Right lung (tissue), 10 donors: ENCODE results near the gene CLDN16. TPM values are rescaled to one million over a fixed set of nuclear protein-coding genes. Genes with fewer than 3 reads are reported as not detected.

Experiments
- DNase-seq, 2 donors: peaks; one replicate each; pipeline ENCODE4 v3.0.0-alpha.2; 2013
- long read RNA-seq, 8 donors: transcript quantifications; one replicate each; lab custom pipeline, GENCODE V29; 2026
- polyA plus RNA-seq, 5 donors: library from polyadenylated mRNA; unstranded; fragments of 120-200 nt; gene quantifications; one replicate each; pipeline versions ENCODE4 v1.2.1 to v1.2.3, GENCODE V29; 2013; ENCODE audit warnings: inconsistent platforms in 1 of 5, low replicate concordance in 1 of 5; ENCODE audit not compliant: insufficient read length in 5 of 5, insufficient read depth in 1 of 5

Gene CLDN16
- polyA plus RNA-seq: under 1 TPM; 0.05 to 0.28 (median 0.25) TPM
- long read RNA-seq, donor 1, partial matches to known transcripts: 0 of 1 reads
- long read RNA-seq, donor 1, other reads (novel, unspliced or antisense): 0 of 1 reads
- long read RNA-seq, donor 2: 0 reads
- long read RNA-seq, donor 3: 0 reads
- long read RNA-seq, donor 4: 0 reads
- long read RNA-seq, donor 5: 0 reads
- long read RNA-seq, donor 6: 0 reads
- long read RNA-seq, donor 7: 0 reads
- long read RNA-seq, donor 8: 0 reads

DNA sequence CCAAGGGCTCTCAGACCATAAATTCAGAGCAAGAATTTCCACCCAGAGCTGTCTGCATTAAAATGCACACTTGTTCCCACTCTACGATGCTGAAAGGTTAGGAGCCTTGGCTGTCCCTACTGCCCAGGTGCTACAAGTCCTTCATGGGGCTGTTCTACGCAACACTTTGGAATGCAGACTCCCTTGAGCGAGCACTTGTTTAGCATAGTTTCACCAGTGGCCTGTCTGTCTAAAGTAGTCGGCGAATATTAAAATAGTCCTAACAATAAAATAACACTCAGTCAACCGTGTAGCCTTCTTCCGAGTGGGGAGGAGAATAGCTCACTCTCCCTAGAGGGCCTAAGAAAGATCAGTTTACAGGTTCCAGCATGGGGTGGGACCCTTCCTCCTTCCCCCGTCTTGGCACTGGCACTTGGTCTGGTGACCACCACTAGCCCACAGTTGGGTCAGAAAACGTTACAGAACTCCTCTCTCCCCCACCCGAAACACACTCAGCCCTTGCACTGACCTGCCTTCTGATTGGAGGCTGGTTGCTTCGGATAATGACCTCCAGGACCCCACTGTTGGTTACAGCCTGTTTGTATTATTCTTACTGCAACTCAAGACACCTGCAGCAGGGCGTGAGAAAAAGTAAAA is at the start of gene CLDN16:
Gene CLDN16, plus strand, starts transcription at position 586 of the 636 bp plus-strand sequence. CDS start 167 bp downstream, outside the sequence.
- DNase-seq: no peak

GRCh38 chr3:190338717-190339116 is 49.2 kb upstream of the CLDN16 start:
- DNase-seq: no peak

DNA sequence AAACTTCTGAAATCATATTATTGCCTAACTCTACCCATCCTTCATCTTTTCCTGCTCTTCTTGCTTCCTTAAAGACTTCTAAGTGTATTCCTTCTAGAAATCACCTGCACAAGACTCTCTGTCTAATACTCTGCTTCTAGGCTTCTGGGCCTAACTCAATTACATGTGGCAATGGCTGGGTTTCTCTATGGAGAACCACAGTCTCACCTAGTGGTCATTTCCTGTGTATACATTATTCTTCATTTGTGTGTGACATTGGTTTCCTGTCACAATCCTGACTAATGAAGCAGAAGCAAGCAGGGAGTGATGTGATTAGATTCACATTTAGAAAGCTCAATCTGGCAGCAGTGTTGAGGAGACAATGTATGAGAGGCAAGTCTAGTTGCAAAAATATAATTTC is 48.8 kb upstream of the CLDN16 start:
- no peak for DNase-seq

- no peak for DNase-seq
These were observed 47.9 kb upstream of the CLDN16 start for GRCh38 chr3:190340071-190340470.

GRCh38 chr3:190345027-190345821 is 42.7 kb upstream of the CLDN16 start:
- DNase-seq: no peak

- DNase-seq: no peak
These were observed 42.1 kb upstream of the CLDN16 start for GRCh38 chr3:190345878-190346277.

- DNase-seq: no peak
These were observed 41.4 kb upstream of the CLDN16 start for GRCh38 chr3:190346541-190346940.

- no peak for DNase-seq
These were observed 35.0 kb upstream of the CLDN16 start for GRCh38 chr3:190352861-190353457.

DNA sequence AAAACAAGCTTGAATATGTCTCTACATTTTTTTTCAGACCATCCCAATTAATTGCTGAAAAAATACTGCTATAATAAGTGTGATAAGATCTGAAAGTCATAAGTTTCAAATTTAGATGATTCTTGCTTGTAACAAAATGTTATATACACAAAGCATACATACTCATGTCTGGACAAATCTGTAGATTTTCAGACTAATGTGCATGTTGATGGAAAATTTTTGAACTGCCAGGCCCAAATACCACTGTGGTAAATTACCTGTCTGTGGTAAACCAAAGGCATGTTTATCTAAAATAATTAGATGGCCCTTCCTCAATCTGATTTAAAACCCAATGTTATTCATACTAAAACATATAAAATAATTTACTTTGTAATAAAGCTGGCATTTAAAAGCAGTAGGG is 31.7 kb upstream of the CLDN16 start:
- DNase-seq: no peak

- DNase-seq: no peak
These were observed 30.5 kb upstream of the CLDN16 start for GRCh38 chr3:190357468-190357867.

GRCh38 chr3:190359813-190360212 is 28.1 kb upstream of the CLDN16 start:
- DNase-seq: no peak

GRCh38 chr3:190360228-190360627 is 27.7 kb upstream of the CLDN16 start:
- DNase-seq: no peak

DNA sequence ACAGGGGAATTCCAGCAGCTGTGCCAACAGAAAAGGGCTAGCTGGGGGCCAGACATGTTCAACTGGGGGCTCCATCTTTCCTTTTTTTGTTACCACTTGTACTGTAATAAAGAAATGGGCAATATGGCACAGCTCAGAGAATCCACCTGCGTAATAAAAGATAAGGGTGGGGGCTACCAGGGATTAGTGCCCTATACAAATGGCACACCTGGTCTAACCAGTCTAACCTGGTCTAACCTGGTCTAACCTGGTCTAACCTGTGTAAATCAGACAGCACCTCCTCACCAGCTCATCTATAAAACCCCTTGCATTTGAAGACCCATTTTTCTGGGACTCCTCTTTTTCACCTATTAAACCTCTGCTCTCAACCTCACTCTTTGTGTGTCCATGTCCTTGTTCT is 26.2 kb upstream of the CLDN16 start:
- DNase-seq: no peak

GRCh38 chr3:190362258-190362657 is 25.7 kb upstream of the CLDN16 start:
- DNase-seq: no peak

- DNase-seq: no peak
These were observed 21.8 kb upstream of the CLDN16 start for GRCh38 chr3:190366133-190366532.

GRCh38 chr3:190368881-190369280 is 19.1 kb upstream of the CLDN16 start:
- no peak for DNase-seq

DNA sequence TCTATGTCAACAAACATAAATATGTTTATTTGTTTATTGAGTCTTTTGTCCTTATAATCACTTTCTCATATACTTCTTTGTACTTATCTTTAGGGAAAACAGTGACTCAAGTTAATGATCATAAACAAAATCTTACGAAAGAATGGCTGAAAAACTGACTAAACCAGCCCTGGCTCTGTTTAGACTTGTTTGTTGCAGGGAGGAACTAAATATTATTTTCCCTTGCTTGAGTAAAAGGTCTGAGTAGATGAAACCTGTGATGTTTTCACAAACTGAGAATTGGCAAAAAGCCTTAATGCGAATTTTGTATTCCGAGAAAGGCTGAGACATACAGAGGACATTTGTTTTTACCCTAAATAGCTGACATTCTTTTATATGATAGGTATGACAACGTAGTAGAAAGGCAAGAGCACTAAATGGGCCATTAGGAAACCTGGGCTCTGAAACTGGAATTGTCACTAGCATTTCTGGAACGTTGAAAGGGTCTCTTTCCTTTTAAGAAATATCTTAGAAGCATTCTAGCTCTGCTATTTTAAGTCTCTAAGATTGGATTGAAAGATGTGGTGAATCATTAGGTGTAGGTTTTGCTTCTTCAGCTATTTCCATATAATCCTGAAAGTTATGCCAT is 18.2 kb upstream of the CLDN16 start:
- DNase-seq: no peak

DNA sequence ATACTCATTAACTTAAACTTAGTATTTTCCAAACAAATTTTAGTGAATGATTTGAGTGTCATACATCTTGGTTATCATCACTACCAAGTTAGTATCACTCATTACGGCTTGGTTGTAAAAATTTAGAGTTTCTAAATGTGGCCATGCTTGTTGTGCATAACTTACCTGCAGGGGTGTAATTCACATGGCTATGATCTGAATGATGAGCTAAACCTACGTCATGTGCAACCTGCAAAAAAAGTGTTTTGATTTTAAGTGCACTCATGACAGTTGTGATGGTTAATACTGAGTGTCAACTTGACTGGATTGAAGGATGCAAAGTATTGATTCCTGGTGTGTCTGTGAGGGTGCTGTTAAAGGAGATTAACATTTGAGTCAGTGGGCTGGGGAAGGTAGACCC is 17.6 kb upstream of the CLDN16 start:
- no peak for DNase-seq

GRCh38 chr3:190371152-190371551 is 16.8 kb upstream of the CLDN16 start:
- no peak for DNase-seq

GRCh38 chr3:190375246-190375645 is 12.7 kb upstream of the CLDN16 start:
- DNase-seq: no peak

DNA sequence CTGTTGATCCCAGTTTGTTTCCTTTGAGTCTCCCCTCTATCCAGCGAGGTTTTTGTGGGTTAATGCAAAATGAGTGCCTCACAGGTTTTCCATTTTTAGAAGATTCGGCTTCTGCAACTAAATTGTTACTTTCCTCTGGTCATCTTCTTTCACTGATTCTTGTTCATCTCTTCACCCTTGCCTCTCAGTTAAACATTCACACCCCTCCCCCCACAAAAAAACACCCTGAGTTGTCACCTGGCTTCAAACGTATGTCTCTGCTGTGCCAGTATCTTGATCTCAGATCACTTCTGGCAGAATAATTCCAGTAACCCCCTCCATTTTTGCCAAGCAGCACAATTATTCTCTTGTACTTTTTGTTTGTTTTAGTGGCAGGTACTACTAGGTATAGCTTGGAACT is 12.3 kb upstream of the CLDN16 start:
- DNase-seq: no peak
